HCT116 (cell line): ENCODE measurements around the gene IRS1. TPM values are rescaled to one million over a fixed set of nuclear protein-coding genes. Genes with fewer than 3 reads are reported as not detected.

ENCODE experiments used
- ATAC-seq: fragments of 200-7000 bp; cut with Tn5 transposase; 2 replicates; pipeline ENCODE4 v1.9.1; 2020; ENCODE audit warnings: mild to moderate bottlenecking, moderate library complexity
- BruUV-seq: library from RNA; stranded (reverse); fragments of 400-500 nt; replicated peaks from 2 replicates; lab custom pipeline; 2021; lab: Mats Ljungman, UMichigan
- CTCF ChIA-PET: fragments of 300-600 bp; sonication (Branson Sonifier 250); formaldehyde crosslinking; loops from one replicate; lab custom pipeline; 2021; ENCODE audit warnings: antibody characterized with exemption; lab: Charles Lee
- POLR2A ChIA-PET: fragments of 300-600, 350-600 bp; sonication (Branson Sonifier 250); formaldehyde crosslinking; loops from one replicate; lab custom pipeline; 2021; ENCODE audit warnings: antibody characterized with exemption; lab: Charles Lee
- RAD21 ChIA-PET, 2 experiments: fragments of 300-600 bp; sonication (Branson Sonifier 250); formaldehyde crosslinking; loops; one replicate each; lab custom pipeline; 2023; ENCODE audit warnings: low total read pairs in 2 of 2; ENCODE audit not compliant: uncharacterized antibody in 2 of 2, unreplicated experiment in 2 of 2, low non-redundant PET in 1 of 2; lab: Charles Lee
- DNase-seq: peaks from one replicate; pipeline ENCODE4 v3.0.0-alpha.2; 2010; ENCODE audit warnings: low read depth, low spot score
- H2AFZ ChIP-seq: fragments of 200-600 bp; shearing (Covaris generic), sonication (generic); 2 replicates; pipeline ENCODE4 v1.6.1; 2017; ENCODE audit warnings: low read depth, mixed run types, mixed read lengths, antibody characterized with exemption, low read length; ENCODE audit not compliant: poor library complexity, severe bottlenecking
- H3K27ac ChIP-seq: 2 replicates; pipeline ENCODE4 v1.5.1; 2012; ENCODE audit warnings: low read depth, low read length
- H3K27me3 ChIP-seq: fragments of 200-600 bp; sonication (generic); 2 replicates; pipeline ENCODE4 v1.6.1; 2016; ENCODE audit warnings: mixed run types, low read length, mixed read lengths; ENCODE audit not compliant: insufficient read depth
- H3K36me3 ChIP-seq, 2 experiments: fragments of 200-500 bp in 1 of 2; fragments of 200-600 bp in 1 of 2; sonication (Bioruptor generic) in 1 of 2; sonication (generic) in 1 of 2; 2 replicates each; pipeline versions ENCODE4 v1.5.1 to v1.6.1; 2014 to 2016; ENCODE audit warnings: low read length in 2 of 2, inconsistent platforms in 1 of 2, mixed read lengths in 1 of 2, mixed run types in 1 of 2; ENCODE audit not compliant: insufficient read depth in 2 of 2, control insufficient read depth in 1 of 2
- H3K4me1 ChIP-seq, 2 experiments: fragments of 200-600 bp in 1 of 2; sonication (generic) in 1 of 2; 2 replicates each; pipeline versions ENCODE4 v1.5.1 to v1.6.1; 2012 to 2017; ENCODE audit warnings: low read length in 2 of 2, inconsistent platforms in 1 of 2, mild to moderate bottlenecking in 1 of 2, mixed read lengths in 1 of 2, mixed run types in 1 of 2, moderate library complexity in 1 of 2; ENCODE audit not compliant: insufficient read depth in 2 of 2, control insufficient read depth in 1 of 2
- H3K4me2 ChIP-seq: fragments of 200-600 bp; sonication (generic); 2 replicates; pipeline ENCODE4 v1.6.1; 2017; ENCODE audit warnings: mixed run types, low read length, mixed read lengths
- H3K4me3 ChIP-seq, 2 experiments: fragments of 200-600 bp in 1 of 2; sonication (generic) in 1 of 2; replicated peaks in 1 of 2; 2 replicates each; pipeline ENCODE4 v1.5.1; 2011 to 2016; ENCODE audit warnings: low read length in 2 of 2, control low read depth in 1 of 2, low read depth in 1 of 2, mild to moderate bottlenecking in 1 of 2, mixed read lengths in 1 of 2, mixed run types in 1 of 2
- H3K79me2 ChIP-seq: fragments of 200-600 bp; sonication (generic); 2 replicates; pipeline ENCODE4 v1.6.1; 2017; ENCODE audit warnings: mild to moderate bottlenecking, mixed run types, low read length, moderate library complexity, mixed read lengths; ENCODE audit not compliant: insufficient read depth
- H3K9ac ChIP-seq: fragments of 200-600 bp; sonication (generic); 2 replicates; pipeline ENCODE4 v1.6.1; 2016; ENCODE audit warnings: low read length, mixed read lengths
- H3K9me2 ChIP-seq: fragments of 200-600 bp; sonication (generic), shearing (Covaris generic); 2 replicates; pipeline ENCODE4 v1.6.1; 2017; ENCODE audit warnings: mixed run types, mild to moderate bottlenecking, moderate library complexity; ENCODE audit not compliant: insufficient read depth
- H3K9me3 ChIP-seq, 2 experiments: fragments of 200-500 bp in 1 of 2; fragments of 200-600 bp in 1 of 2; sonication (Bioruptor generic) in 1 of 2; sonication (generic) in 1 of 2; 2 replicates each; pipeline ENCODE4 v1.6.1; 2014 to 2017; ENCODE audit warnings: low read length in 2 of 2, mixed read lengths in 2 of 2, inconsistent platforms in 1 of 2, low read depth in 1 of 2, mild to moderate bottlenecking in 1 of 2, mixed run types in 1 of 2, moderate library complexity in 1 of 2; ENCODE audit not compliant: control insufficient read depth in 1 of 2, insufficient read depth in 1 of 2
- H4K20me1 ChIP-seq: fragments of 200-600 bp; sonication (generic), shearing (Covaris generic); 2 replicates; pipeline ENCODE4 v1.6.1; 2017; ENCODE audit warnings: mixed run types, mild to moderate bottlenecking, moderate library complexity; ENCODE audit not compliant: insufficient read depth
- CBX3 ChIP-seq: IDR thresholded peaks from 2 replicates; pipeline ENCODE4 v1.6.1; 2012; ENCODE audit warnings: low read depth
- CEBPB ChIP-seq: IDR thresholded peaks from 2 replicates; pipeline ENCODE4 v1.6.1; 2012; ENCODE audit warnings: low read depth
- EGR1 ChIP-seq: IDR thresholded peaks from 2 replicates; pipeline ENCODE4 v1.6.1; 2012; ENCODE audit warnings: low read depth
- ELF1 ChIP-seq: IDR thresholded peaks from 2 replicates; pipeline ENCODE4 v1.6.1; 2012; ENCODE audit warnings: low read depth, borderline replicate concordance
- EZH2 ChIP-seq: fragments of 200-600 bp; sonication (generic); IDR thresholded peaks from 2 replicates; pipeline ENCODE4 v1.6.1; 2017; ENCODE audit warnings: antibody characterized with exemption, mixed run types
- EZH2phosphoT487 ChIP-seq: fragments of 200-600 bp; IDR thresholded peaks from 2 replicates; pipeline ENCODE4 v1.6.1; 2018; ENCODE audit warnings: antibody characterized with exemption, borderline replicate concordance
- JUND ChIP-seq: IDR thresholded peaks from 2 replicates; pipeline ENCODE4 v1.6.1; 2012
- POLR2AphosphoS5 ChIP-seq: IDR thresholded peaks from 2 replicates; pipeline ENCODE4 v1.6.1; 2011; ENCODE audit warnings: mild to moderate bottlenecking, low read depth, low read length, moderate library complexity
- RAD21 ChIP-seq: IDR thresholded peaks from 2 replicates; pipeline ENCODE4 v1.6.1; 2012; ENCODE audit warnings: low read depth, mild to moderate bottlenecking
- SIN3A ChIP-seq: IDR thresholded peaks from 2 replicates; pipeline ENCODE4 v1.6.1; 2012; ENCODE audit warnings: low read depth
- SP1 ChIP-seq: IDR thresholded peaks from 2 replicates; pipeline ENCODE4 v1.6.1; 2012; ENCODE audit warnings: low read depth
- SRF ChIP-seq: IDR thresholded peaks from 2 replicates; pipeline ENCODE4 v1.6.1; 2012; ENCODE audit warnings: low read depth
- TCF7L2 ChIP-seq: IDR thresholded peaks from 2 replicates; pipeline ENCODE4 v1.7.0; 2011; ENCODE audit warnings: borderline replicate concordance, inconsistent platforms; ENCODE audit not compliant: insufficient read depth, insufficient read length; ENCODE audit errors: extremely low read depth
- YY1 ChIP-seq: IDR thresholded peaks from 2 replicates; pipeline ENCODE4 v1.6.1; 2011; ENCODE audit warnings: low read length, low read depth, moderate library complexity, mild to moderate bottlenecking; ENCODE audit not compliant: insufficient replicate concordance; ENCODE audit errors: extremely low read depth
- ZFX ChIP-seq: fragments of 450-650 bp; IDR thresholded peaks from 2 replicates; pipeline ENCODE4 v1.6.1; 2017
- ZNF274 ChIP-seq: fragments of 200-500 bp; sonication (Bioruptor generic); IDR thresholded peaks from 2 replicates; pipeline ENCODE4 v1.6.1; 2014; ENCODE audit warnings: mild to moderate bottlenecking, low read depth, low read length, inconsistent platforms
- intact Hi-C: fragments of 100-400 bp; cut with micrococcal nuclease; formaldehyde crosslinking; loops from 2 replicates; pipeline ENCODE4 v1.10.0; 2022
- total RNA-seq: library from RNA; stranded (reverse); gene quantifications from one replicate; pipeline ENCODE4 v1.2.1, GENCODE V29; 2021; ENCODE audit not compliant: unreplicated experiment
- TF ChIP-seq, protein P1 (sequence below): IDR thresholded peaks from 2 replicates; pipeline ENCODE4 v1.6.1; 2012
- TF ChIP-seq, protein P2 (sequence below): IDR thresholded peaks from 2 replicates; pipeline ENCODE4 v1.6.1; 2011; ENCODE audit warnings: mild to moderate bottlenecking, low read length, moderate library complexity; ENCODE audit not compliant: insufficient replicate concordance; ENCODE audit errors: extremely low read depth
- TF ChIP-seq, protein P3 (sequence below): IDR thresholded peaks from 2 replicates; pipeline ENCODE4 v1.6.1; 2012; ENCODE audit warnings: low read depth

The IRS1 gene
- total RNA-seq, 1 experiment from 2014 or later, result 88.8 TPM

DNA sequence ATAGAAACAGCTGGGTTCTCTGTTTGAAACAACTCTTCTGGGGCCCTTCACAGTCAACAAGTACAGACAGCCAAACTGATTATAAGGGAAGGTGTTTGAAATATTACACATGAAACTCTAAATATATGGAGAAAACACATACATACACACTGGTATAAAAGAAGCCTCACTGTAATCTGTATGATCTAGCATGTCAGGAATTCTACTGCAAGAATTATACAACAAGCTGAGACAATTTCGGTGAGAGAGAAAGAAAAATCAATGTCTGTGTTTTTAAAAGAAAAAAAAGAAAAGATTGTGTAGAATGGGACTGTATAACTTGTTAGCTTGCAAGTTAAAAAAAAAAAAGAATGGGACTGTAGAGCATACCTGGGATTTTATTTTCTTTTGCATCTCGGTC is 26.3 kb downstream of the IRS1 start (continued):
- TF ChIP-seq SRF (no peak), JUND (no peak), EZH2 (no peak), YY1 (no peak), RAD21 (no peak)
- TF ChIP-seq, protein P1, sequence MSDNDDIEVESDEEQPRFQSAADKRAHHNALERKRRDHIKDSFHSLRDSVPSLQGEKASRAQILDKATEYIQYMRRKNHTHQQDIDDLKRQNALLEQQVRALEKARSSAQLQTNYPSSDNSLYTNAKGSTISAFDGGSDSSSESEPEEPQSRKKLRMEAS, result no peak

DNA sequence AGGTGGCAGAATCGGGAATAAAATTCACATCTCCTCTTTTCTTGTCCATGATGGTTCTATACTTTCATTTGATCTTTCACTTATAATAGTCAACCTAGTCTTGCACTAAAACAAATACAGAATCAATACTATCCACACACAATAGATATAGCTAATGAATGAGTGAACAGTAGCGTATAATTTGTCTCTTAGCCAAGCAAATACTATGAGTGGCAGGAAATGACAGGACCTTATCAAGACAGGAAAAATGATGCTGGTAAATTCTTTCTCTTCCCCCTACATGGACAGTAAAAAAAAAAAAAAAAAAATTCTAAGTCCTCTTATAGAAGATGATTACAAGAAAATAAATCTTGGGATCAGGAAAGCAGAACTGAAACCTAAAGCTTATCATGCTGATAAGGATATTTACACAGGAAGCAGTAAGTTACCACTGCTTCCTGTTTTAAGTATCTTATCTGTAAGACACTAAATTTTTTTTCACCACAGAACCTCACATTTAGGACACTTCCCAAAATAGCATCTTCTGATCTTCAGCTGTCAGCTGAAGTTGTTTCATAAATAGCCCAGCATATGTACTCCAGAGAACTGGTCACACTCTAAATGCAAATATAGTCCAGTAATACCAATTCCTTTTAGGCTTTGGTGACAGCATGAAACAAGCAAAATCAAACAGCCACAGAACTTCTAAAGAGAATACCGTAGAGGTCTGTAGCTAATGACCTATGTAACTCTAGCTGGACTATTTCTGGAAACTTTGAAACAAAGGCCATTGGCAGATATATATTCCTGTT is 27.0 kb downstream of the IRS1 start:
- TF ChIP-seq ELF1 (no peak), SRF (0 out of 2 replicates have a peak, but pooled peaks have one; percentile 7), CBX3 (no peak), ZFX (no peak), POLR2AphosphoS5 (no peak), EGR1 (no peak), EZH2phosphoT487 (no peak), TCF7L2 (peak; percentile 81), SIN3A (0 out of 2 replicates have a peak, but pooled peaks have one; percentile 16), SP1 (0 out of 2 replicates have a peak, but pooled peaks have one; percentile 21), CEBPB (0 out of 2 replicates have a peak, but pooled peaks have one; percentile 20), EZH2 (no peak), ZNF274 (no peak), YY1 (no peak)
- TF ChIP-seq, protein P2, sequence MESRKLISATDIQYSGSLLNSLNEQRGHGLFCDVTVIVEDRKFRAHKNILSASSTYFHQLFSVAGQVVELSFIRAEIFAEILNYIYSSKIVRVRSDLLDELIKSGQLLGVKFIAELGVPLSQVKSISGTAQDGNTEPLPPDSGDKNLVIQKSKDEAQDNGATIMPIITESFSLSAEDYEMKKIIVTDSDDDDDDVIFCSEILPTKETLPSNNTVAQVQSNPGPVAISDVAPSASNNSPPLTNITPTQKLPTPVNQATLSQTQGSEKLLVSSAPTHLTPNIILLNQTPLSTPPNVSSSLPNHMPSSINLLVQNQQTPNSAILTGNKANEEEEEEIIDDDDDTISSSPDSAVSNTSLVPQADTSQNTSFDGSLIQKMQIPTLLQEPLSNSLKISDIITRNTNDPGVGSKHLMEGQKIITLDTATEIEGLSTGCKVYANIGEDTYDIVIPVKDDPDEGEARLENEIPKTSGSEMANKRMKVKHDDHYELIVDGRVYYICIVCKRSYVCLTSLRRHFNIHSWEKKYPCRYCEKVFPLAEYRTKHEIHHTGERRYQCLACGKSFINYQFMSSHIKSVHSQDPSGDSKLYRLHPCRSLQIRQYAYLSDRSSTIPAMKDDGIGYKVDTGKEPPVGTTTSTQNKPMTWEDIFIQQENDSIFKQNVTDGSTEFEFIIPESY, result no peak
- TF ChIP-seq, protein P3, sequence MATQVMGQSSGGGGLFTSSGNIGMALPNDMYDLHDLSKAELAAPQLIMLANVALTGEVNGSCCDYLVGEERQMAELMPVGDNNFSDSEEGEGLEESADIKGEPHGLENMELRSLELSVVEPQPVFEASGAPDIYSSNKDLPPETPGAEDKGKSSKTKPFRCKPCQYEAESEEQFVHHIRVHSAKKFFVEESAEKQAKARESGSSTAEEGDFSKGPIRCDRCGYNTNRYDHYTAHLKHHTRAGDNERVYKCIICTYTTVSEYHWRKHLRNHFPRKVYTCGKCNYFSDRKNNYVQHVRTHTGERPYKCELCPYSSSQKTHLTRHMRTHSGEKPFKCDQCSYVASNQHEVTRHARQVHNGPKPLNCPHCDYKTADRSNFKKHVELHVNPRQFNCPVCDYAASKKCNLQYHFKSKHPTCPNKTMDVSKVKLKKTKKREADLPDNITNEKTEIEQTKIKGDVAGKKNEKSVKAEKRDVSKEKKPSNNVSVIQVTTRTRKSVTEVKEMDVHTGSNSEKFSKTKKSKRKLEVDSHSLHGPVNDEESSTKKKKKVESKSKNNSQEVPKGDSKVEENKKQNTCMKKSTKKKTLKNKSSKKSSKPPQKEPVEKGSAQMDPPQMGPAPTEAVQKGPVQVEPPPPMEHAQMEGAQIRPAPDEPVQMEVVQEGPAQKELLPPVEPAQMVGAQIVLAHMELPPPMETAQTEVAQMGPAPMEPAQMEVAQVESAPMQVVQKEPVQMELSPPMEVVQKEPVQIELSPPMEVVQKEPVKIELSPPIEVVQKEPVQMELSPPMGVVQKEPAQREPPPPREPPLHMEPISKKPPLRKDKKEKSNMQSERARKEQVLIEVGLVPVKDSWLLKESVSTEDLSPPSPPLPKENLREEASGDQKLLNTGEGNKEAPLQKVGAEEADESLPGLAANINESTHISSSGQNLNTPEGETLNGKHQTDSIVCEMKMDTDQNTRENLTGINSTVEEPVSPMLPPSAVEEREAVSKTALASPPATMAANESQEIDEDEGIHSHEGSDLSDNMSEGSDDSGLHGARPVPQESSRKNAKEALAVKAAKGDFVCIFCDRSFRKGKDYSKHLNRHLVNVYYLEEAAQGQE, result no peak
- Histone ChIP-seq H3K4me1 (peaks cover 42 to 48% of the 10 kb centered on the region in 2 experiments), H2AFZ (no peak overlapping the region), H4K20me1 (no peaks in the 10 kb centered on the region), H3K9me3 (no peaks in the 10 kb centered on the region), H3K27me3 (no peaks in the 10 kb centered on the region), H3K9me2 (no peaks in the 10 kb centered on the region), H3K9ac (peak overlapping the region; percentile 34), H3K27ac (peak overlapping the region; percentile 76), H3K36me3 (peaks cover 0 to 35% of the 10 kb centered on the region in 2 experiments; a peak in 3 of 4 replicates), H3K79me2 (peaks cover 100% of the 10 kb centered on the region), H3K4me2 (peak overlapping the region; percentile 43), H3K4me3 (no peak overlapping the region)
- CTCF ChIA-PET, result interaction anchor here (2.8 kb wide), 1 partner anchor 12 kb away, joined by 6 read pairs; no protein-coding TSS in a partner anchor
- RAD21 ChIA-PET, result no interaction called here
- intact Hi-C loops, result no loop called here
- peak; percentile 64 for ATAC-seq
- no TSS peak for BruUV-seq
- no peak for DNase-seq
- POLR2A ChIA-PET, result interaction anchor here (1.4 kb wide), 1 partner anchor 557 kb away, joined by 3 read pairs; no protein-coding TSS in a partner anchor
